ENCODE measurements around the gene ALX1.

The ALX1 gene

GRCh38 chr12:85308374-85308773, 28.4 kb downstream of the ALX1 start:
- no peak for DNase-seq

- no peak for DNase-seq
These were observed 29.1 kb downstream of the ALX1 start for GRCh38 chr12:85309125-85309566.

- no peak for DNase-seq
These were observed 30.0 kb downstream of the ALX1 start for GRCh38 chr12:85310025-85310424.

- peak; percentile 22 for DNase-seq
These were observed 30.5 kb downstream of the ALX1 start for GRCh38 chr12:85310456-85311076.

GRCh38 chr12:85317866-85318636, 38.0 kb downstream of the ALX1 start:
- peak; percentile 62 for DNase-seq

- DNase-seq = no peak
These were observed 42.7 kb downstream of the ALX1 start for GRCh38 chr12:85322715-85323114.

GRCh38 chr12:85325442-85325841, 45.4 kb downstream of the ALX1 start:
- no peak for DNase-seq

- peak; percentile 43 for DNase-seq
These were observed 49.9 kb downstream of the ALX1 start for GRCh38 chr12:85329913-85330312.

- no peak for DNase-seq
These were observed 68.8 kb downstream of the ALX1 start for GRCh38 chr12:85348779-85349178.

- no peak for DNase-seq
These were observed 70.3 kb downstream of the ALX1 start for GRCh38 chr12:85350356-85350755.

All from NCI-H146 (cell line).